HG03571 (cell line): Measurements from ENCODE around the gene MGP.

Experiments used
- ATAC-seq: cut with Tn5 transposase; IDR thresholded peaks from one replicate; pipeline ENCODE4 v1.9.1; 2021; ENCODE audit not compliant: unreplicated experiment

The MGP gene

DNA sequence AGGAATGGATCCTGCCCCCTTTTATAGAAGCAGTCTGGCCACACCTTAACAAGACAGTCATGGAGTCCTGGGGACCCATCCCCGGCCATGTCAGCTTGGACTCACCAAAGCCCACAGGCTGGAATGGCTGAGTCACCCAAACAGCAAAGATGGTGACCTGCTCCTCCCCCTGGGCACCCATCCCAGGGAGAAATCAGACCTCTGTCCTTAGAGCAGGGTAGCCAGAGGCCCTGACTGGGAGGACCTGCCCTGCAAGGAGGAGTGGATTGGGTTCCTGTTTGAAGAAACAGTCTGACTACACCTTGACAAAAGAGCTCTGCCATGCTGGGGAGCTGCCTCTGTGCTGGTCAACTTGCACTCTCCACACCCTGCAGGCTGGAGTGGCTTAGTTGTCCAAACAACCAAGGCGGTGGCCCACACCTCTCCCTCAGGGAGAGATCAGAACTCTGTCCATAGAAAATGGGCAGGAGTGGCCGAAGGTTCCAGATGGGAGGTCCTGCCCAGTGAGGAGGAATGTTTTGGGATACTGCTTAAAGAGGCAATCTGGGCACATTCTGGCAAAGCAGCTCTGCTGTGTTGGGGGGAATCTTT lies 16.6 kb downstream of the MGP start:
- ATAC-seq = no peak

DNA sequence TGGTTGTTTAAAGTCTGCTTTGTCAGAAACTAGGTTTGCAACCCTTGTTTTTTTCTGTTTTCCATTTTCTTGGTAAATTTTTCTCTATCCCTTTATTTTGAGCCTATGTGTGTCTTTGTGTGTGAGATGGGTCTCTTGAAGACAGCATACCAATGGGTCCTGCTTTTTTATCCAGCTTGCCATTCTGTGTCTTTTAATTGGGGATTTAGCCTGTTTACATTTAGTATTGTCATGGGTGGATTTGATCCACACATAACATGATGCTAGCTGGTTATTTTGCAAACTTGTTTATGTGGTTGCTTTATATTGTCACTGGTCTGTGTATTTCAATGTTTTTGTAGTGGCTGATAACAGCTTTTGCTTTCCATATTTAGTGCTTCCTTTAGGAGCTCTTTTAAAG lies 25.2 kb downstream of the MGP start:
- ATAC-seq = no peak

DNA sequence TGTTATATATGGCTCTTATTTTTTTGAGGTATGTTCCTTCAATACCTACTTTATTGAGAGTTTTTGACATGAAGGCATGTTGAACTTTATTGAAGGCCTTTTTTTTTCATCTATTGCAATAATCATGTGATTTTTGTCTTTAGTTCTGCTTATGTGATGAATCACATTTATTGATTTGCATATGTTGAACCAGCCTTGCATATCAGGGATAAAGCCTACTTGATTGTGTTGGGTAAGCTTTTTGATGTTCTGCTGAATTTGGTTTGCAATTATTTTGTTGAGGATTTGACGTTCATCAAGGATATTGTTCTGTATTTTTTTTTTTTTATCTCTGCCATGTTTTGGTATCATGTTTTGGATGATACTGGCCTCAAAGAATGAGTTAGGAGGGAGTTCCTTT lies 27.1 kb downstream of the MGP start:
- ATAC-seq = no peak

DNA sequence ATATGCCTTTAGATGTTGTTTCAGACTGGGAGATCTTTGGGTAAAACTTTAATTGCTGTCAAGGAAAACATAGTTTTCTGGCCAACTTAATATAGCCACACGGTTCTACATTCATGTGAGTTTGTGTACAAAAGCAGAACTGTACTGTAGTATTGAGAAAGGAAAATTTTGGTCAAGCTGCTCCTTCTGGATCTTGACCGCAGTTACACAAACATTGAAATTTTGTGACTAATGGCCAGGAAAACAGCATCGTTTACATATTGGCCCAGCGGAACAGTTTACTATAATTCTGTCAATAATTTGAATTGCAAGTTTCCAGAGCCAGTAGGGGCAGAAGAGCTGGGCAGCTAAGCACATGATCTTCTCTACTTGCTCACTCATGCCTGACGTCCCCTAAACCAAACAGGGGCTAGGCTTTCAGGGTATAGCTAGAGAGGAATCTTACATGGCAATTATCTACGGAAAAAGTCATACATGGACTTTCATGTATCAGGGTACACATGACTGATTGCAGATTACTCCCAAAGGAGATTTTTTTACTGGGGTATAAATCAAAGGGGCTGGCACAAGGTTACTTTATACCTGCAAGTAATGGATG lies 31.0 kb downstream of the MGP start:
- no peak for ATAC-seq

DNA sequence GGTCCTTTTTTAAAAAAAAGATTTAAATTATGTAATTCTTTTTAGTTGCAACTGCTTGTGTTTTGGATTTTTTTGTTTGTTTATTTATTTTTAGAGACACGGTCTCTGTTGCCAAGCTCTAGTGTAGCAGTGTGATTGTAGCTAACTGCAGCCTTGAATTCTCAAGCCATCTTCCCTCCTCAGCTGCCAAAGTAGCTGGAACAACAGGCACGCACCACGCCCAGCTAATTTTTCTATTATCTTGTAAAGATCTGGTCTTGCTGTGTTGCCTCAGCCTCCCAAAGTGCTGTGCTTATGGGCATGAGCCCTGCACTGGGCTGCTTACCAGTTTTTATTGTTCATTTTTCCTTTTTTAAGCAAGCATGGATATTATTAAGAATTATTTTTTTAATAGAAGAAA lies 31.7 kb downstream of the MGP start:
- ATAC-seq = no peak

DNA sequence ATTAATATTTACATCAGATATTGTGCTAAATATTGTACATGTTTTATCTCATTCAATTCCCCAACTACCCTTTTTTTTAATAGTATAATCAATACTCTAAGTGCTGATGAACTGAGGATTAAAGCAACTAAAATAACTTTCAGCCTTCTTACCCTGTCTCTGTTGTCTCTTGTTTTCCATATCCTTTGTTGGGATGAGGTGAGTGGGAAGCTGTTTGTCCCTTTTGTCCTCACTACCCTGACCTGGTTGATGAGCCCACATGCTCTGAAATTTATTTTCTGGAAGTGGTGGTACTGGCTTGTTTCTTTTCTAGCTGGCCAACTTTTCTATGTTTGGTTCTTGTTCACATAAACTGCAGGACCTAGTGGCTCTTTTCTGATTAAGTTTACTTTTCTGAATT lies 32.8 kb downstream of the MGP start:
- ATAC-seq = no peak

DNA sequence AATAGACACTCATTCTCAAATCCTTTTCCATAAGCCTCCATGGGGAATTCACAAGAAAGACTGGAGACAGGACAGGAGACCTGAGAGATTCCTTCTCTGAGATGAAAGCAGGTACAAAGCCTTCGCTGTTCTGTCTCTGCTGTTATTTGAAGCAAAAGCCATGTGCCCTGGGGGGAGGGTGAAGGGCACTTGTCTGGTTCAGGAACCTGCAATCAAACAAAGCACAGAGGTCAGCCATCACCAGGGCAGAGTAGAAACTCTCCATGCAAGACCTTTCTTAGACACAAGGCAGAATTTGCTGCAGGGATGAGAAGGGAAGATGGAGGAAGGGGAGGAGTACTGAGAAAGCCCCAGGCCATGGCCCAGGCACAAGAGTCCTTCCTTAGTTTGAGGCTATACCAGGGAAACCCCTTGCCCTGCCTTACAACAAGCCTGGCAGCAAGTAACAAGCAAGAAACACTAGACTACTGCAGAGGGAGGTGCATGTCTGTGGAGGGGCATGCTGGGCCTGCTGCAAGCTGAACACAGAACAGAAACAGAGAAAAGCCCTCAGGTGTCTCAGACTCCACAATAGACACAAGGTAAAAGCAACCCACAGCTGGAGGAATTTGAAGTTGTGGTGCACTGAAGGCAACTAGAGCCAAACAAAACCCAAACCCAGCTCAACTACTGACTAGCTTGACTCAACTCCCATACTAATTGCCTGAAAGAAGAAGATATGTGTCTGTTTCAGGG lies 34.6 kb downstream of the MGP start:
- ATAC-seq = no peak

DNA sequence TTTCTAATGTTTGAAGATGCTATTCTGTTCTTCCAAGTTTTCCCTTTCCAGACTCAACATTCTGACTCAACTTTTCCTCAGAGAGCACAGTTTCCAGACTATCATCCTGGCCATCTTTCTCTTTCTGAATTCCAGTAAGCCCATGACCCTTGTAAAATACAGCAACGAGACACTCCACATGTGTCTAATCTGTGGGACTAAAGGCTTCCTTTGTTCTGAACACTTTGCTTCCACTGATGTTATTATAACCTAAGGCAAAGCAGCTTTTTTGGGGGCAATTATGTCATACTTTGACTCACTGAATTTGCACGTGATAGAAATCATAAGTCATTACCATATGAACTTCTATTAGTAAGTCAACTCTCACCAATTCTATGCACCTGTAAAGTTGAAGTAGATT lies 36.0 kb downstream of the MGP start:
- no peak for ATAC-seq

DNA sequence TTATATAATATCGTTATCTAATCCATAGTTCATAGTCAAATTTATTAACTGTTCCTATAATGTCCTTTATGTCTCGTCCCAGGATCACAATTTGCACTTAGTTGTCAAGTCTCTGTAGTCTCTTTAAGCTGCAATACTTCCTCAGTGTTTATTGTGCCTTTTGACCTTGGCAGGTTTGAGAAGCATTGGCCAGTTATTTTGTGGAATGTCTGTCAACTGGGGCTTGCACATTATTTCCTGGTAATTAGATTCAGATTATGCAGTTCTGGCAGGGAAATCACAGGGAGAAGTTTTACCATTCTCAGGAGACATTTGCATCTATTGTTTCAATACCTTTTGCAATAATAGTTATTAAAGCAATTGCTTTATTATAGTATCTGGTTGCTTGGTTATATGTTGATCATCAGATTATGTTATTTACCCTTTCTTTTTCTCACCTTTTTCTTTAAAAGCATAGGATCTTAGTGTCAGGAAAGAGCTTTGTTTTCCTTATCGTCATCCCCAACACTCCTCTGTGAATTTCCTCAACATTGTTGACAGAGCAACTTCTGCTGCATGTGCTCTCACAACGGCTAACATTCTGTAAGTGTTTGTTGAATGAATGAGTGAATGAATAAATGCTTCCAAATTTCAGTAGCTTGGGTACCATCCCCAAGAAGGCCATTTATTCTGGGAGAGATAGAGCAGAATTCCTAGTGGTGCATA lies 38.6 kb downstream of the MGP start:
- ATAC-seq = no peak

DNA sequence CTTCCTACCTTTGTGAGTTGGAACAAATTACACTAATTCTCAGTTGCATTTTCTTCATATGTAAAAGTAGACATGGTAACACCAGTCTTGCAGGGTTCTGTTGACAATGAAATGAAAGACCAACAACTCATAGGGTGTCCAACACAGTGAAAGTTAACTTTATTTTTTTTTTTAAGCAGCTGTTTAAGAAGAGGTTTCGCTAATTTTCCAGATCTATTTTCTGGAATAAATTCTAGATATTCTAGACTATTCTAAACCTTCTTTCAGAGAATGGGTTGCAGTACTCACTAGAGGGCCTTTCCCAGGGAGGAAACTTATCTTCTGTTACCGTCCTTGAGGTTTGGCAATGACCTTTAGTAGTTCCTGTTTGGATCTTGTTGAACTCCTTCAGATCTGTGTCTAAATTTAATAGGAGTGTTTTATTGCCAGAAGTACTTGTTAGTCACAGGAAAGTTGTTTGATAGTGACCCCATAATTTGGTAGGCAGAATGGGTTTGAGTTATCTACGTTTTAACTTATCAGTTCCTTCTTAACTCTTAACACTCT lies 39.5 kb downstream of the MGP start:
- no peak for ATAC-seq

DNA sequence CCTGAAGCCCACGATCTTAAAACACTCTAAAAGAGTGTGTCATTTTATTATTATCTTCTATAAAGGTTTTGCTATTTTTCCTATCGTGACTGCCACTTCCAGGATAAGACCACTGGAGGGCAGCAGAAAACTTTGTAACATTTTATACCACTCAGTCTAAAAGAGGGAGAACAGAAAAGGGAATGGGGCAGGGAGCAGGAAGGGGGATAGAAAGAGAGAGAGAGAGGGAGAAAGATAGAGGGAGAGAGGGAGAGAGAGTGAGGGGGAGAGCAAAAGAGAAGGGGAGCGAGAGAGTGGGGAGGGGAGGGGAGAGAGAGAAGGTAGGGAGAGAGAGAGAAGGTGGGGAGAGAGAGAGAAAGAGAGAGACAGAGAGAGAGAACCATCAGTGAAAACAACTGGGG lies 40.3 kb downstream of the MGP start:
- ATAC-seq = no peak

DNA sequence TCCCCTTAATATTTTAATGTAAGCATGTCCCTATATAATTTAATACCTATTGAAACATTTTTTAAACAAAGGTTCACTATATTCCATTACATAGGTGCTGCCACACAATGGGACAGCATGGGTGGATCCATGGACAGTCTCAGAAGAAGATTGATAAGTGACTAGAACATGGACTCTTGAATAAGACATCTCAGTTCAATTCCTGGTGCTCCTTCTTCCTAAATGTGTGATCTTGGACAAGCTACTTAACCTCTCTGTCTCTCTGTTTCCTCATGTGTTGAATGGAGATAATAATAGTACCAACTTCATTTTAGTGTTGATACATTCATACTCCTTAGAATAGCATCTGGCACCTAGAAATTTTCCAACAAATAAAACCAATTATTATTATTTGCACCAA lies 41.3 kb downstream of the MGP start:
- ATAC-seq = no peak

DNA sequence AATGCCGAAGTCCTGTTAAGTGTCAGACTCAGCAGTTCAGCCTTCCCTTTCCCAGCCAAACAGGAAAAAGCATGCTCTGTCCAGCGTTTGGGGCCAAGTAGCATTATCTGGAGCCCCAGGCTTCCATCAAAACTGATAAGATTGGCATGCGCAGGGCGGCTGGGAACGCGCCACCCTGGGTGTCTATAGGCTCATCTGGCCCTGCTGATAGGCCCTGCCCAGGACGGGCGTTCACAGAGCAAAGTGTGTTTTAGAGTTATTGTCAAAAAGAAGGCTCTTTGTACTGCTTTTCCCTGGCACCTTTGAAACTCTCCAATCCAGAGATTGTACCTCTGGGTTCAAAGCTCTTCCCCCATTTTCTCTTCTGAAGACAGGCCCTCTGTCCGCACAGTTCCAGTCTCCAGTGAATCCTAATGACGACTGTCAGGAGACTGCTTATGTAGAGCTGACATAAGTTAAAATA lies 42.2 kb downstream of the MGP start, which contains the start of gene ART4:
Gene ART4 (minus strand): TSS at position 102 of the 463 bp plus-strand sequence. CDS start 413 bp downstream, outside the sequence.
- no peak for ATAC-seq

DNA sequence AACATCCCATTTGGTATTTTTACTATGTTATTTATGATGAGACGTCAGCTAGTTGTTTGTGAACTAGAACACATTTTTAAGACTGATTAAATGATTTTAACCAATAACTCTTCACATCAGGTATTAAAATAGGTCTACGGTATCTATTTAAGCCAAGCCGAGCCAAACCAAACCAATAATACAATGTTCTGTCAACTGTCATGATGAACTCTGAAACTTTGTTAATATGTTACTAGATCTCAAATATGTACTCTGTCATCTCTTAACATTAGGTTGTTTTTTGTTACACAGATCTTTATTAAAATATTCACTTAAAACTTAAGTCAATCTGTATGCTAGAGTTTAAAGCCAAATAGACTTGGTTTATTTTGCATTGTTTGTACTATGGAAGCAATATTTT lies 43.3 kb downstream of the MGP start:
- no peak for ATAC-seq

DNA sequence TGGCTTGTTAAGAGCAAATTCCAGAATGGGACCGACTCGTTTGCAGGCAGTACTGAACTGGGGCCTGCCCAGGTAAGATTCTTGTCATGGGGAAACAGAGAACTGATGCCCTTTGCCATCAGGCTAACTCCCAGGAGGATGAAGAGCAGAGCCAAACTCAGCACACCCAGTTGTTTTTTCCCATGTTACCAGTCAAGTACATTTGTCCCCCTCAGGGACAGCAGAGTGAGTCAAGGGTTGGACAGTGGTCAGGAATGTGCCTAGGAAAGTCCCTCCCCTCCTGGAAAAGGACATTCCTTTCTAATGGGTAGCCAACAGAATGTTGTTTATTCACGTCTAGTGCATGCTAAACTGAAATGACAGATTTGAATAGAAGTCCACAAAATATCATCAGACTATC lies 43.9 kb downstream of the MGP start:
- no peak for ATAC-seq

DNA sequence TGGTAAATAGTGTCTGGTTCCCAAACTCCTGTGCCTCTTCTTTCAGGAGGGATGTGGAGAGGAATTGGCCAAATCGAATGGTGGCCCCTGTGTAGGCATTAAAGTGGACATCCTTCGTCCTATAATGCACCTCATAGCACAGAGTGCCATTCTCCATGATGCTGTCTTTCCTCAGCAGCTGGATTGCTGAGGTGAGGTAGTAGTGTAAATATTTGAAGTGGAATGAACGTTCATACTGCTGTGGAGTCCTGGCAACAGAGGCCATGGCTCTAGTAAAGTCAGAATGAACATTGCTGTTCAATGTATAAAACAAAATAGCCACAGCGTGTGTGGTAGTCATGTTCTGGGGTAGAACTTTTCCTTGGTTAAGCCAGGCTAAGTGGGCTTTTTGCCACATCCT lies 45.0 kb downstream of the MGP start:
- no peak for ATAC-seq

DNA sequence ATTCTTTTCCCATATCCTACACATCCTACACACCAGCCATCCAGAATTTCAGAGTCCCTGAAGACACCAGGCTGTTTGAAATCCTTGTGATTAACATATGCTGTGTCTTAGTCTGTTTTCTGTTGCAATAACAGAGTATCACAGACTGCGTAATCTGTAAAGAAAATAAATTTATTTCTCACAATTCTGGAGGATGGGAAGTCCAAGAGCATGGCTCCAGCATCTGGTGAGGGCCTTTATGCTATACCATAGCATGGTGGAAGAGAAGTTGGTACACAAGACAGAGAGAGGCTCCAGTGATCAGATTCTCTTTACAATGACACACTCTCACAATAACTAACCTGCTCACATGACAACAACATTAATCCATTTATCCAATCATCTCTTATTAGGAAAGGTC lies 46.4 kb downstream of the MGP start:
- no peak for ATAC-seq

DNA sequence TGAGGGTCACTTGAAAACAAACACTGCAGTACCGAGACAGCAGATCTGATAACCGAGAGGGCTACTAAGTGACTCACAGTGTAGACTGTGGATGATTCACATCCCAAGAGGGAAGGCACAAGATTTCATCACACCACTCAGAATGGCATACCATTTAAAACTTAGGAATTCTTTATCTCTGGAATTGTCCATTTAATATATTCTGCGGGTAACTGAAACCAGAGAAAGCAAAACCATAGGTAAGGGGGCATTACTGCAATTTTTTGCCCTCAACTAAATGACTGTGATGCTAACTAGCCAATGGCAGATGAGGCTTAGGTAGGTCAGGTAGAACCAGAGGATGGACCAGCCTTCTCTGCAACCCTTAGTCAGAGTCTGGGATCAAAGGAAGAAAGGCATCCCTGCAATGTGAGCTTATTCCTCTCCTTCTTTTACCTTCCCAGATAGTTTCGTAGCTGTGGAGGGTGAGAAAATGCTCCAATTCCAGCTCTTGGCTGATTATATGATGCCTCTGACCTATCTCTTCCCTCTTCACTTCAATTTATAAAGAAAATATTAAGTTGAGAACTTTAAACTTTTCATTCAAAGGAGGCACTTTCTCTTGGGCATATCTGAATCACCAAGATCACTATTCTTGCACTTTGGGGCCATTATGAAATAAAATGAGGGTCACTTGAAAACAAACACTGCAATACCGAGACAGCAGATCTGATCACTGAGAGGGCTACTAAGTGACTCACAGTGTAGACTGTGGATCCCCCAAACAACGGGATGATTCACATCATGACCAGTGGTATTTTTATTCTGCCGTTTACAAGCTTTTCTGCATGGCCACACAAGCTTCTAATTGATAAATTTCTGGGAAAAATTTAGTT lies 49.1 kb downstream of the MGP start:
- ATAC-seq = no peak

DNA sequence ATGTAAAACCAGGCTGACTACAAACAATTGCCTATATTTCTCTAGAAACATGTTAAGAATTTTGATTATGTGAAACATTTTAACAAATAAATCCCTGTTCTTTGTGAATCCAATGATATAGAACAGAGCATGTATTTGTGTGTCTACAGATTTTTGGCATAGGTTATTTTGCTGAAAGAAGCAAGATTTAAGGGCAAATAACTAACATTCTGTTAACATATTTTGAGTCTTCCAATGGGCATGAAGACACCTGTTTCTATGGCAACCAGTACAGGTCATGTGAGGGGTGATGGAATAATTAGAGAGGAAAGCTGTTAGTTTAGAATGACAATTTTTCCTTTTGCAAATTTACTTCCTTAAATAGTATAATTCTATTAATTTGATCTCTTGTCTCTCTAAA lies 51.1 kb downstream of the MGP start:
- no peak for ATAC-seq

DNA sequence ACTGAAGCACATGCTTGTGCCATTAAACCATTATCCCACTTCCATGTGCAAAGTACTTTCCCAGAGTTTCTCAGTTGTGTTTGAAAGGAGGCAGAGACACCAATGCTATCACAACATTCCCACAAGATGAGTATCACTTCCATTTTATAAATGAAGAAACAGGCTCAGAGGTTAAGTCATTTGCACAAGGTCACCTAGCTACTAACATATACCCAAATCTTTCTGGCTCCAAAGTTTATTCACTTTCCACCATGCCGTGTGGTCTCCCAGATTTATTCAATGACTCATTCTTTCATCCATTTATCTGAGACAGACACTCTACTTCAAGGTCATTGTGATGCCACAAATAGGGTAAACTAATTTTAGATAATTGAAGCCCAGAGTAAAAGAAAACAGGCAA lies 51.7 kb downstream of the MGP start:
- ATAC-seq = no peak

DNA sequence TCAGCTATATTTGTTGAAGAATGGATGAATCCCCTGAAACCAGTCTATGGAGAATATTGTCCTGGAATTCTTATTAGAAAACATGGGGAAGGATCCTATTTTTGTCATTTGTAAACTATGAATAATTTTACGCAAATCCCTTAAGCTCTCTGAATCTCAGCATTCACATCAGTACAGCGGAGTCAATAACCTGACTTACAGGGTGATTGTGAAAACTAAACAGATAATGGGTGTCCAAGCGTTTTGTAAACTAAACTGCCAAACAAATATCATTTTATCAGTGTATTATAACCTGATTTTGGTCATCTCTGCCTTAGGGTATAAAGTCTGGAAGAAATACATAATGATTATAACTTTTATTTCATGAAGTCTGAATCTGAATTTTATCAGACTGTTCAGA lies 52.3 kb downstream of the MGP start:
- no peak for ATAC-seq
